ENCODE data around the gene SEH1L.
"Not testable (repeated sequence)": the region's sequence is repeated elsewhere in the genome, so short reads cannot be mapped to it uniquely, and the experiment has no call there.

SEH1L gene

GRCh38 chr18:12995424-12995823, 47.6 kb downstream of the SEH1L start:
- no peak for TF ChIP-seq CTCF (IDR thresholded peaks at IDR 0.05; ENCODE audit: low read depth, low read length, missing control alignments)
- no peak overlapping the region for H3K4me3 ChIP-seq (ENCODE audit: low read depth, low read length)
- DNase-seq (ENCODE audit: low read depth), result no peak

DNA sequence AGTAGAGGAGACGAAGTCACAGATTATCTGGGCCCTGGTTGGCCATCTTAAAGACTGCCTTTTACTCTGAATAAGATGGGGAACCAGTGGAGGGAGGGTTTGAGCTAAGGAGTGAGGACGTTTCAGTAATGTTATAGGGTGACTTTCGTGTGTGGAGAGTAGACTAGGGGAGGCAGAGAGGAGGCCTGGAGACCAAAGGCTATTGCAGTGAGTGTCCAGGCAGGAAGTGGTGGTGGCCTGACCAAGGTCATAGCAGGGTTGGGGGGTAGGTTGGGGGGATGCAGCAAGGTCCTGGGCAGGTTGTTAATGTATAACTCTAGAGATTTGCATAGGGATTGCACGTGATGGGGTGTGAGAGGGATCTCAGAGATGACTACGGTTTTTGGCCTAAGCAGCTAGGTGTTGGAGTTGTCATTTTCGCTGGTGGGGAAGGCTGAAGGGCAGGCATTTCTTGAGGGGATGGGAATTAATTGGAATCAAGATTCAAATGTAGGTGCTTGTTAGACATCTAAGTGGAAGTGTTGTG, 48.2 kb downstream of the SEH1L start:
- no peak for TF ChIP-seq CTCF (IDR thresholded peaks at IDR 0.05; ENCODE audit: low read depth, low read length, missing control alignments)
- H3K4me3 ChIP-seq (ENCODE audit: low read depth, low read length), result no peak overlapping the region; the same call in 1 of the 2 replicates
- DNase-seq (ENCODE audit: low read depth), result no peak

DNA sequence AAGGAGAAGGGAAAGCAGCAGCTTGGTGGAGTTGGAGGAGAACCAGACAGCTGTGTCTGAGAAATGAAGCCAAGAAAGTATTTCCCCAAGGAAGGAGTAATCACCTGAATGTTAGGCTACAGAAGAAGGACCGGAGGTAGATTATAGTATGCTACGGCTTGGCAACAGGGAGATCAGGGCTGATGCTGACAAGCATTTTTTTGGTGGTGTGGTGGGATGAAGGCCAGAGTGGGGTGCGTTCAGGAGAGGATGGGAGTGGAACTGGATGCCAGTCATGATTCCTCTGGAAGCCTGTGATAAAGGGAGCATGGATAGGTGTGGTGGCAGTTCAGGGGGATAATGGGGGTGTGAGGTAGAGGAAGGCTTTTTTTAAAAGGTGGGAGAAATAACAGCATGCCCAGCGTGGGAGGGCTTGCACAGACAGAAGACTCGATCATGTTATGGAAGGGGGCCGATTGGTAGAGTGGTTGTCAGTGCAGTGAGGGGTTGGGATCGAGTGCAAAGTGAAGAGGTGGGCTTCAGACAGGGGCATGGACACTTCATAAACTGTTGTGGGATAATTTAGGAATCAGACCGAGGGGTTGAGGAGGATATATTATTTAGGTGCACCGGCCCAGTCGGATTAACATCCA, 49.0 kb downstream of the SEH1L start:
- DNase-seq (ENCODE audit: low read depth), result no peak
- H3K4me3 ChIP-seq (ENCODE audit: low read depth, low read length), result no peak overlapping the region; the same call in 1 of the 2 replicates
- TF ChIP-seq CTCF (IDR thresholded peaks at IDR 0.05; ENCODE audit: low read depth, low read length, missing control alignments), result no peak

DNA sequence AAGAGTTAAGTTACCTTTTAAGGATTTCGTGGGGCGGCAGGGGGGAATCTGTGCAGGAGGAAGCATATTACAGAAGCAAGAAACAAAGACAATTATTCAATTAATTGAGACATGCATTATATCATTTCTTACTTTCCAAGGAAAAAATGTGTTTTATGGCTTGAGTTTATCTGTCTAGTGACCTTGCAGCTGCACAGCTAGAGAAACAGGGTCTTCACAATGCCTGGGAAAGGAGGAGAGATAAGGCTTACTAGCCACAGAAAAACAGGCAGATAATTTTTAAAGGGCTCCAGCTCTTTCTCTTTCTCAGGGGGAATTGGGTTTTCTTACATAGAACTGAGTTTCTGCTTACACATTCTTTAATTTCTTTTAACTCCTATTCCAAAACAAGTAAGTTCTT, 49.5 kb downstream of the SEH1L start:
- H3K4me3 ChIP-seq (ENCODE audit: low read depth, low read length), result not testable (repeated sequence)

GRCh38 chr18:12998332-12999060, 50.7 kb downstream of the SEH1L start:
- no peak for TF ChIP-seq CTCF (IDR thresholded peaks at IDR 0.05; ENCODE audit: low read depth, low read length, missing control alignments)
- no peak for DNase-seq (ENCODE audit: low read depth)
- H3K4me3 ChIP-seq (ENCODE audit: low read depth, low read length), result peak overlapping the region; percentile 13; the same call in 1 of the 2 replicates

More for the DNA sequence above, 49.5 kb downstream of the SEH1L start:
- DNase-seq (ENCODE audit: low read depth), result not testable (repeated sequence)

- H3K4me3 ChIP-seq (ENCODE audit: low read depth, low read length), result no peak overlapping the region
- peak; percentile 62 for TF ChIP-seq CTCF (IDR thresholded peaks at IDR 0.05; ENCODE audit: low read depth, low read length, missing control alignments)
- DNase-seq (ENCODE audit: low read depth), result no peak
Observed at GRCh38 chr18:13003466-13003896, 55.7 kb downstream of the SEH1L start.

- H3K4me3 ChIP-seq (ENCODE audit: low read depth, low read length), result no peak overlapping the region
- no peak for TF ChIP-seq CTCF (IDR thresholded peaks at IDR 0.05; ENCODE audit: low read depth, low read length, missing control alignments)
- DNase-seq (ENCODE audit: low read depth), result no peak
Observed at GRCh38 chr18:13004396-13004795, 56.6 kb downstream of the SEH1L start.

Data from GM12864 (cell line).